Heart right ventricle (tissue), 16 donors: ENCODE data around the gene UBXN11. TPM values are rescaled to one million over a fixed set of nuclear protein-coding genes. Genes with fewer than 3 reads are reported as not detected.

Experiments used
- ATAC-seq, 8 donors: fragments of 200-7000 bp; cut with Tn5 transposase; one replicate each; pipeline ENCODE4 v1.9.1; 2020; ENCODE audit warnings: mild to moderate bottlenecking in 8 of 8, moderate library complexity in 8 of 8, moderate number of reproducible peaks in 1 of 8
- DNase-seq, 2 donors: peaks; one replicate each; pipeline ENCODE4 v3.0.0-alpha.2; 2020
- H3K27ac ChIP-seq, 10 donors: fragments of 200-600 bp; sonication (generic) in 2 of 10; one replicate each; pipeline versions ENCODE4 v1.5.0 to v1.8.0; 2020 to 2022; ENCODE audit warnings: mild to moderate bottlenecking in 3 of 10
- H3K27me3 ChIP-seq, 7 donors: fragments of 200-600 bp; one replicate each; pipeline ENCODE4 v1.8.0; 2021 to 2022; ENCODE audit warnings: mild to moderate bottlenecking in 2 of 7
- H3K36me3 ChIP-seq, 9 donors: fragments of 200-600 bp; sonication (generic) in 1 of 9; one replicate each; pipeline versions ENCODE4 v1.5.0 to v1.8.0; 2020 to 2022; ENCODE audit warnings: mild to moderate bottlenecking in 2 of 9
- H3K4me1 ChIP-seq, 9 donors: fragments of 200-600 bp; sonication (generic) in 1 of 9; one replicate each; pipeline versions ENCODE4 v1.5.0 to v1.8.0; 2020 to 2022; ENCODE audit warnings: mild to moderate bottlenecking in 4 of 9
- H3K4me3 ChIP-seq, 10 donors: fragments of 200-600 bp; sonication (generic) in 2 of 10; one replicate each; pipeline versions ENCODE4 v1.5.0 to v1.8.0; 2020 to 2022; ENCODE audit warnings: mild to moderate bottlenecking in 7 of 10, moderate library complexity in 2 of 10
- H3K9me3 ChIP-seq, 11 donors: fragments of 200-600 bp in 10 of 11; sonication (generic) in 2 of 11; one replicate each; pipeline versions ENCODE4 v1.5.0 to v1.8.0; 2013 to 2022; ENCODE audit warnings: mild to moderate bottlenecking in 2 of 11, control low read depth in 1 of 11, moderate library complexity in 1 of 11
- WGBS, 2 donors: extraction: QIAGEN DNeasy Blood & Tissue Kit; methylation state at CpG; one replicate each; pipeline ENCODE4 v1.1.7; 2013; ENCODE audit warnings: inconsistent platforms in 1 of 2; 5-methylcytosine and 5-hydroxymethylcytosine counted together
- intact Hi-C, 10 donors: fragments of 100-400 bp; cut with DNase I; formaldehyde crosslinking; loops; one replicate each; pipeline versions ENCODE4 v1.11.1 to v1.14.2; 2022
- polyA plus RNA-seq, 2 donors: library from polyadenylated mRNA; stranded (reverse); fragments of 200-250 nt; gene quantifications; one replicate each; pipeline ENCODE4 v1.2.3, GENCODE V29; 2013
- total RNA-seq, 10 donors: library from RNA; stranded (reverse); fragmentation: NEBNext Ultra II Directional in 3 of 10; extraction: Animal tissue kit (Norgen Biotek cat#: 25700) in 3 of 10; gene quantifications; one replicate each; pipeline versions ENCODE4 v1.2.1 to v1.2.4, GENCODE V29; 2021 to 2023
- TF ChIP-seq, protein P1 (sequence below), 9 donors: fragments of 200-600 bp; sonication (generic) in 2 of 9; IDR thresholded peaks; one replicate each; pipeline versions ENCODE4 v1.5.0 to v1.8.0; 2021 to 2022; ENCODE audit warnings: antibody characterized with exemption in 9 of 9, mild to moderate bottlenecking in 5 of 9, moderate library complexity in 1 of 9
- donor health status: Arrhythmogenic right ventricular cardiomyopathy.
- donor health status: ischemic (EF 13 %, LVEDD 7.1; RV severe dilation, severe dysfunction).
- donor health status: healthy with polysubstance abuse.
- donor health status: DM: no; HTN: yes; CAD: no.
- donor health status: DM: no; HTN: no; CAD: no.
- donor health status: ischemic (EF 25% LVEDD 6.9; RV normal size, moderate dysfunction).
- donor health status: ischemic (EF 25% LVEDD 5.7; RV mildly dilated, moderate dysfunction).
- donor health status: healthy.
- donor health status: DM: yes; HTN: yes; CAD: no.
- donor health status: Ischemic cardiomyopathy.
- donor health status: ischemic (EF 35%, LVEDD 5.7; RV mildly dilated, moderate dysfunction).
- donor health status: nonischemic (EF 11% LVEDD 7.7; RV severe dilation, severe dysfunction).
- donor health status: DM: yes; HTN: yes; CAD: no.
- donor health status: PGD.
- donor health status: ischemic (EF 29% LVEDD 5.4; RV normal size, mild dysfunction).
- donor health status: nonischemic (EF 23%, LVEDD 6.1; RV moderate dilation, normal function).

The UBXN11 gene
- total and polyA plus RNA-seq, 12 donors, result 5.4 to 20.2 (median 8.2) TPM

DNA sequence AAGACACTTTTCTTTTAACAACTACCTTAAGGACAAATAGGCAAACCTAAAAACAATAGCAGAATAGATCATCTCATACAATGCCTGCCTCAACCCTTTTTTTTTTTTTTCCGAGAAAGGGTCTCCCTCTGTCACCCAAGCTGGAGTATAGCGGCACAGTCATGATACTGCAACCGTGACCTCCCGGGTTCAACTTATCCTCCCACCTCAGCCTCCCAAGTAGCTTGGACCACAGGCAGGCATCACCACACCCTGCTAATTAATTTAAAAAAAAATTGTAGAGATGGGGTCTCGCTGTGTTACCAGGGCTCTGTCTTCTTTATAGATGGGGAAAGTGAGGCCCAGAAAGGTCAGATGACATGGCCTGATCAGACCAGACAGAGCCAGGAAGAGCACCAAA, 18.6 kb downstream of the UBXN11 start:
- Histone ChIP-seq H3K27ac (peak overlapping the region in 9 of 10 donors; percentile 33 to 98 (median 61)), H3K4me3 (no peak overlapping the region), H3K36me3 (peaks cover 0 to 16% (median 0%) of the 10 kb centered on the region in 9 donors), H3K9me3 (no peaks in the 10 kb centered on the region), H3K4me1 (peaks cover 3 to 100% (median 51%) of the 10 kb centered on the region in 9 donors), H3K27me3 (no peaks in the 10 kb centered on the region)
- intact Hi-C loops, result loop anchor here in 2 of 10 donors (2.0 to 5.0 kb wide), 2 partner anchors 15 to 34 kb away; no protein-coding TSS in a partner anchor
- DNase-seq (no peak), ATAC-seq (no peak)
- 87 to 91% methylated on average over 5 of the region's 5 CpGs for WGBS, 2 donors
- TF ChIP-seq, protein P1, sequence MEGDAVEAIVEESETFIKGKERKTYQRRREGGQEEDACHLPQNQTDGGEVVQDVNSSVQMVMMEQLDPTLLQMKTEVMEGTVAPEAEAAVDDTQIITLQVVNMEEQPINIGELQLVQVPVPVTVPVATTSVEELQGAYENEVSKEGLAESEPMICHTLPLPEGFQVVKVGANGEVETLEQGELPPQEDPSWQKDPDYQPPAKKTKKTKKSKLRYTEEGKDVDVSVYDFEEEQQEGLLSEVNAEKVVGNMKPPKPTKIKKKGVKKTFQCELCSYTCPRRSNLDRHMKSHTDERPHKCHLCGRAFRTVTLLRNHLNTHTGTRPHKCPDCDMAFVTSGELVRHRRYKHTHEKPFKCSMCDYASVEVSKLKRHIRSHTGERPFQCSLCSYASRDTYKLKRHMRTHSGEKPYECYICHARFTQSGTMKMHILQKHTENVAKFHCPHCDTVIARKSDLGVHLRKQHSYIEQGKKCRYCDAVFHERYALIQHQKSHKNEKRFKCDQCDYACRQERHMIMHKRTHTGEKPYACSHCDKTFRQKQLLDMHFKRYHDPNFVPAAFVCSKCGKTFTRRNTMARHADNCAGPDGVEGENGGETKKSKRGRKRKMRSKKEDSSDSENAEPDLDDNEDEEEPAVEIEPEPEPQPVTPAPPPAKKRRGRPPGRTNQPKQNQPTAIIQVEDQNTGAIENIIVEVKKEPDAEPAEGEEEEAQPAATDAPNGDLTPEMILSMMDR (IDR thresholded peaks at IDR 0.05), result no peak

DNA sequence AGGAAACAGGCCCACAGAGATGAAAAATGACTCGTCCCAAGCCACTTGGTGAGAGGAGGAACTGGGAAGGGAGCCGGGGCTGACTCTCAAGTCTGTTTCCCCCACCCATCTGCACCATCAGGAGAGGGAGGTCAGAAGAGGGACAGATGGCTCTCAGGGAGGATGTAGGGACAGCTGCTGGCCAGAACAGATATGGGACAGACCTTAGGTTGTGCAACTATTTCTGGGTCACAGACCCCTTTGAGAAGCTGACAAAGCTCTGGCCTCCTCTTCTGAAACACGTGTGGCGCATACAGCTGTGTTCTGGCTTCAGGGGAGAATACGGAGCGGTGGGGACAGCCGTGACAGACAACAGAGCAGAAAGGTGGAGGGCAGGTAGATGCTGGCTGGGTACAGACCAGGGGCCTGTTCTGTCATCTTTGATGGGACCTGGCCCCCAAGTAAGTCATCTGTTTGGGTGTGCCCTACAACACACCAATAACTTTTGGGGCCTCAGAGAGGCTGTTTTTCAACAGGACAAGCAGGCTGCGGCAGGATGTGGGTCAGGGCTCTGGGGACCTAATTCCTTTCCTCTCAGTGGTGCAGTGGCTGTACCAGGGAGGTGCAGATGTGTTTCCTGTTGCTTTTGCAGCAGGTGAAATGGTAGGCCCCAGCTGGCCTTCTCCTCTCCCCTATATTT, 19.3 kb downstream of the UBXN11 start:
- Histone ChIP-seq H3K27ac (peak overlapping the region in 9 of 10 donors; percentile 33 to 98 (median 61)), H3K9me3 (no peaks in the 10 kb centered on the region), H3K36me3 (peaks cover 0 to 22% (median 0%) of the 10 kb centered on the region in 9 donors), H3K27me3 (no peaks in the 10 kb centered on the region), H3K4me1 (peaks cover 3 to 100% (median 51%) of the 10 kb centered on the region in 9 donors), H3K4me3 (no peak overlapping the region)
- TF ChIP-seq, protein P1 (IDR thresholded peaks at IDR 0.05), result no peak
- peak in 1 of 2 donors; percentile 60 for DNase-seq
- intact Hi-C loops, result loop anchor here in 2 of 10 donors (2.0 to 5.0 kb wide), 2 partner anchors 16 to 35 kb away; no protein-coding TSS in a partner anchor
- ATAC-seq, result peak in 7 of 8 donors; percentile 43 to 66 (median 47)
- WGBS, 2 donors, result 42 to 55% methylated on average over 8 of the region's 8 CpGs

DNA sequence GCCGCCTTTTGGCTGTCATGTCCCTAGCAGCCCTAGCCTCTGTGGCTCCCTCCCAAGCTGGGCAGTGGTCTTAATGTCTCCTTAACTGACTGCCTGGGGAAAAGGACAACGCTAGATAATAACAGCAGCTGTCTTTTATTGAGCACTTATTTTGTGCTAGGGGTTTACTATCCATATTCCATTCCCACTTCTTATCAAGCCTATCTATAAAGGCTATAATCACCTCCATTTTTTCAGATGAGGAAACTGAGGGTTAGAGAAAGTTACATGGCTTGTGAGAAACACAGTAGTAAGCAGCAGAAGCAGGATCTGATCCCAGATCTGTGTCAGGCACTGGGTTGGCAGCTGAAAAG, 20.4 kb downstream of the UBXN11 start:
- Histone ChIP-seq H3K36me3 (peaks cover 0 to 34% (median 0%) of the 10 kb centered on the region in 9 donors), H3K9me3 (no peaks in the 10 kb centered on the region), H3K4me3 (no peak overlapping the region), H3K27me3 (no peaks in the 10 kb centered on the region), H3K4me1 (peaks cover 3 to 100% (median 52%) of the 10 kb centered on the region in 9 donors), H3K27ac (peak overlapping the region in 9 of 10 donors; percentile 33 to 98 (median 64))
- no peak for DNase-seq
- intact Hi-C loops, result loop anchor here in 2 of 10 donors (2.0 to 5.0 kb wide), 2 partner anchors 17 to 36 kb away; no protein-coding TSS in a partner anchor
- ATAC-seq, result no peak
- WGBS, 2 donors, result 70 to 79% methylated on average over 2 of the region's 2 CpGs
- TF ChIP-seq, protein P1 (IDR thresholded peaks at IDR 0.05), result no peak

DNA sequence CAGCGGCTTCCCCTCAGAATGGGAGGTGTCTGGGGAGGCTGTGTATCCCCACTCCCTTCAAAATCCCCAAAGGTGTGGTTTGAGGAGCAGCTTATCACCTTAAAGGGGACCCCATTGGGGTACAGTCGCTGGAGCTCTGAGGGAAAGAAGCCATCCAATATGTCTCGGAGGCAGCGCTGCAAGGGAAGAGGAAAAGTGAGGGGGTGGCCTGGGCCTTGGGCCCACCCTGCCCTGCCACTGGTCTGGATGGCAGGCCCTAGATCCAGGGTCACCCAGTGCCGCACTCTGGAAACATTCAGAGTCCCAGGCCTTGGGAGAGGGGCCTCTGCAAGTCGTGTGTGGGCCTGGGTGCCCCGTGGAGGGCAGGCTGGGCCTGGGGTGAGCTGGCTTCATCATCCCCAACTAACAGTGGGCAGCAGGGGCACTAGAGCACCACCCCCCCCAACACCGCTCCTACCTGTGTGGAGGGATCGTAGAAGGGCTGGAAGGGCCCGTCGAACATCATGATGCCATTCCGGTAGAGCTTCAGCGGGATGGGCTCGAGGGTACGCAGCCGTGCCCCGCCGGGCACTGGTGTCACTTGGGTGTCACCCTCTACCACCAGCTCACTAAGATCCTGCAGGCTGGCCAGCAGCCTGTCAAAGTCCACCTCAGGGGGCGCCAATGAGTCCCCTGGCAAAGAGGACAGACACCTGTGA, 20.9 kb downstream of the UBXN11 start:
- 82 to 83% methylated on average over 19 of the region's 19 CpGs for WGBS, 2 donors
- no peak overlapping the region for H3K4me3 ChIP-seq
- H3K36me3 ChIP-seq, result peaks cover 0 to 39% (median 0%) of the 10 kb centered on the region in 9 donors
- peaks cover 3 to 100% (median 53%) of the 10 kb centered on the region in 9 donors for H3K4me1 ChIP-seq
- H3K27ac ChIP-seq, result peak overlapping the region in 9 of 10 donors; percentile 33 to 98 (median 64)
- intact Hi-C loops, result loop anchor here in 2 of 10 donors (2.0 to 5.0 kb wide), 3 partner anchors 17 to 37 kb away; no protein-coding TSS in a partner anchor
- TF ChIP-seq, protein P1 (IDR thresholded peaks at IDR 0.05), result peak in 7 of 9 donors; percentile 8 to 47 (median 33)
- no peaks in the 10 kb centered on the region for H3K27me3 ChIP-seq
- no peak for ATAC-seq
- no peaks in the 10 kb centered on the region for H3K9me3 ChIP-seq
- no peak for DNase-seq
